ENCODE results near the gene HAPLN2. TPM values are rescaled to one million over a fixed set of nuclear protein-coding genes. Genes with fewer than 3 reads are reported as not detected.
A peak's percentile ranks its signal among the peaks of the same experiment; 100 is the strongest.

The HAPLN2 gene
- total and polyA plus RNA-seq, 12 donors: 0.17 to 3.1 (median 1.1) TPM; not detected in 4

- no peaks in the 10 kb centered on the region for H3K27me3 ChIP-seq
- WGBS, 4 donors: 57 to 88% (median 63%) methylated on average over 6 to 16 of the region's 16 CpGs
- intact Hi-C loops (cut with DNase I): no loop called here
- H3K36me3 ChIP-seq (replicated peaks in 1 of 2): peaks cover 0 to 30% of the 10 kb centered on the region in 2 donors
- peaks cover 6 to 13% of the 10 kb centered on the region in 2 donors for H3K4me1 ChIP-seq (replicated peaks in 1 of 2)
- peak overlapping the region in 4 of 5 donors; percentile 72 to 90 (median 78) for H3K27ac ChIP-seq
- H3K9me3 ChIP-seq (replicated peaks in 1 of 3): no peaks in the 10 kb centered on the region
- TF ChIP-seq CTCF (IDR thresholded peaks at IDR 0.05) (no peak), POLR2A (IDR thresholded peaks at IDR 0.05) (no peak)
- DNase-seq: no peak
- peak overlapping the region; percentile 8 to 88 (median 68) for H3K4me3 ChIP-seq
Measured at GRCh38 chr1:156592158-156592909, 26.9 kb upstream of the HAPLN2 start.

GRCh38 chr1:156592910-156593660 lies 26.1 kb upstream of the HAPLN2 start:
- TF ChIP-seq CTCF (IDR thresholded peaks at IDR 0.05): no peak
- no peak for DNase-seq
- intact Hi-C loops (cut with DNase I): no loop called here
- no peaks in the 10 kb centered on the region for H3K27me3 ChIP-seq
- no peaks in the 10 kb centered on the region for H3K9me3 ChIP-seq (replicated peaks in 1 of 3)
- peaks cover 0 to 37% of the 10 kb centered on the region in 2 donors for H3K36me3 ChIP-seq (replicated peaks in 1 of 2)
- H3K4me1 ChIP-seq (replicated peaks in 1 of 2): peaks cover 6 to 13% of the 10 kb centered on the region in 2 donors
- no peak overlapping the region for H3K4me3 ChIP-seq
- no peak overlapping the region for H3K27ac ChIP-seq
- 60 to 83% (median 76%) methylated on average over 7 to 8 of the region's 8 CpGs for WGBS, 4 donors

GRCh38 chr1:156593661-156593989 lies 25.6 kb upstream of the HAPLN2 start:
- Histone ChIP-seq H3K36me3 (replicated peaks in 1 of 2) (peaks cover 0 to 42% of the 10 kb centered on the region in 2 donors), H3K4me3 (no peak overlapping the region), H3K27me3 (no peaks in the 10 kb centered on the region), H3K4me1 (replicated peaks in 1 of 2) (peaks cover 6 to 13% of the 10 kb centered on the region in 2 donors), H3K9me3 (replicated peaks in 1 of 3) (no peaks in the 10 kb centered on the region), H3K27ac (no peak overlapping the region)
- intact Hi-C loops (cut with DNase I): no loop called here
- no peak for DNase-seq
- 88 to 100% (median 90%) methylated on average over 8 of the region's 8 CpGs for WGBS, 4 donors
- no peak for TF ChIP-seq CTCF (IDR thresholded peaks at IDR 0.05)
- no peak for TF ChIP-seq POLR2A (IDR thresholded peaks at IDR 0.05)

GRCh38 chr1:156594190-156594589 lies 25.0 kb upstream of the HAPLN2 start:
- intact Hi-C loops (cut with DNase I): no loop called here
- Histone ChIP-seq H3K4me1 (replicated peaks in 1 of 2) (peaks cover 6 to 13% of the 10 kb centered on the region in 2 donors), H3K4me3 (no peak overlapping the region), H3K9me3 (replicated peaks in 1 of 3) (no peaks in the 10 kb centered on the region), H3K36me3 (replicated peaks in 1 of 2) (peaks cover 0 to 42% of the 10 kb centered on the region in 2 donors), H3K27ac (no peak overlapping the region), H3K27me3 (no peaks in the 10 kb centered on the region)
- TF ChIP-seq POLR2A (IDR thresholded peaks at IDR 0.05): no peak
- TF ChIP-seq CTCF (IDR thresholded peaks at IDR 0.05): no peak
- 77 to 93% (median 87%) methylated on average over 3 of the region's 3 CpGs for WGBS, 4 donors
- no peak for DNase-seq

All from adrenal gland (tissue), 12 donors.